Activated CD8-positive, alpha-beta T cell treated with anti-CD3 and anti-CD28 coated beads, Interleukin-2, amount 10 ng/mL, durations not matched to agents 7 days and 5 days (primary cell): ENCODE data around the gene KCNIP4. TPM values are rescaled to one million over a fixed set of nuclear protein-coding genes. Genes with fewer than 3 reads are reported as not detected.

Experiments
- ATAC-seq: fragments of 150-1000 bp; cut with Tn5 transposase; one replicate; pipeline ENCODE4 v1.10.0; 2021; ENCODE audit warnings: moderate library complexity
- CTCF ChIA-PET: fragments of 350-600 bp; sonication (Branson Sonifier 250); formaldehyde crosslinking; loops from one replicate; lab custom pipeline; 2021; ENCODE audit warnings: antibody characterized with exemption; lab: Charles Lee
- POLR2A ChIA-PET: fragments of 350-600 bp; sonication (Branson Sonifier 250); formaldehyde crosslinking; loops from one replicate; lab custom pipeline; 2021; ENCODE audit warnings: antibody characterized with exemption; lab: Charles Lee
- DNase-seq: peaks from one replicate; pipeline ENCODE4 v3.0.0-alpha.2; 2020
- H3K27ac Mint-ChIP-seq: one replicate; pipeline ENCODE4 v1.8.0; 2021; ENCODE audit warnings: mild to moderate bottlenecking, mixed read lengths
- H3K27me3 Mint-ChIP-seq: one replicate; pipeline ENCODE4 v1.8.0; 2021; ENCODE audit warnings: low read depth, mixed read lengths
- H3K36me3 Mint-ChIP-seq: one replicate; pipeline ENCODE4 v1.8.0; 2021; ENCODE audit warnings: low read depth, mixed read lengths
- H3K4me1 Mint-ChIP-seq: one replicate; pipeline ENCODE4 v1.8.0; 2021; ENCODE audit warnings: low read depth, mixed read lengths
- H3K4me3 Mint-ChIP-seq: one replicate; pipeline ENCODE4 v1.8.0; 2021; ENCODE audit warnings: mild to moderate bottlenecking, mixed read lengths
- H3K9me3 Mint-ChIP-seq: one replicate; pipeline ENCODE4 v1.8.0; 2022; ENCODE audit warnings: mixed read lengths; ENCODE audit not compliant: insufficient read depth
- total RNA-seq, 2 experiments: library from RNA; stranded (reverse); gene quantifications; one replicate each; pipeline ENCODE4 v1.2.3, GENCODE V29; 2021

KCNIP4 gene
- total RNA-seq, 2 experiments from 2014 or later: not detected

DNA sequence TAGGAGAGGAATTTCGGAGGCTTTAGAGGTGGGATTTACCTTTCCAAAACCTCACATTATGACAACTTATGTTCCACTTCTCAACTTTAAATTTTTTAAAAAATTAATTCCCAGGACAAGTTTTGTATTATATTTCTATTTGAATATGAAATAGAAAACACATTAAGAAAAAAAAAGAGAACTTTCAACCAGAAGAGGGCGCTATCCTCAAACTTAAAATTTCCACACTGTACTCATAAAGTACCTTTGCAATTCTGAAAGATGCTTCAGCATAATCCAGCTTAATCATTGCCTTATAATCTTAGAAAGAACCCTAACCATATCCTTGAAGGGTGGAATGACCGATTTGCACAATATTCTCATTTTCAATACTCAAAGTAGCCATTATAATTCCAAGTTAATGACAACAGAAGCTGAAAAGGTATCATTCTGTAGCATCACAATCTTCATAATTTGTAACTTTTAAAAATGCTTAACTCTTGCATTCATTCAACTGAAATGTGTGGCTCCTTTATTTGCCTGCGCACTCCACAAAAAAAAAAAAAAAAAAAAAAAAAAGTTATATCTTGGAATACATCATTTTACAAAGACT lies 158.0 kb downstream of the KCNIP4 start:
- peaks cover 3% of the 10 kb centered on the region for H3K4me1 Mint-ChIP-seq
- no peaks in the 10 kb centered on the region for H3K27me3 Mint-ChIP-seq
- H3K27ac Mint-ChIP-seq: no peak overlapping the region
- H3K4me3 Mint-ChIP-seq: no peak overlapping the region
- DNase-seq: no peak
- no peak for ATAC-seq
- CTCF ChIA-PET: interaction anchor here (0.7 to 5.1 kb wide), 10 partner anchors 10 to 914 kb away, joined by 3 to 91 read pairs (median 4); partner anchors contain the start of gene KCNIP4
- POLR2A ChIA-PET: interaction anchor here (0.6 kb wide), 1 partner anchor 158 kb away, joined by 3 read pairs; the partner anchor contains the start of gene KCNIP4
- H3K36me3 Mint-ChIP-seq: no peaks in the 10 kb centered on the region
- H3K9me3 Mint-ChIP-seq: no peaks in the 10 kb centered on the region

DNA sequence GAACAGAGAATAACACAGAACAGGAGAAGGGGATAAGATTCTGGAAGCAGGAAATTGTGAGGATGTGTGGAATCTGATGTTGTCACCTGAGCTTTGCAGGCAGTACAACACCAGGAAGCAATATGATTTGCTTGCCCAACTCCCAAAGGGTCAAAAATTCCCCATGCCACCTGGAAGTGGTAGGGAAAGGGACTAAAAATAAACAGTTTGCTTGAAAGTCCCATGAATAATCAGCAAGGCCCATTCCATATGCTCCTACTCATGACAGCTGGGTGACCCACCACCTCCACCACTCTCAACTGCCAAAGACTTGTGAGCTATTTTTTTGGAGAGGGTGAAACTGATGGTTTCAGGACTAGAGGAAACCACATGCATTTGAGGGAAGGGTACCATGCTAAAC lies 168.4 kb downstream of the KCNIP4 start:
- Mint-ChIP-seq H3K4me1 (no peaks in the 10 kb centered on the region), H3K27me3 (no peaks in the 10 kb centered on the region), H3K36me3 (no peaks in the 10 kb centered on the region), H3K27ac (no peak overlapping the region), H3K9me3 (no peaks in the 10 kb centered on the region), H3K4me3 (no peak overlapping the region)
- CTCF ChIA-PET: interaction anchor here (1.8 kb wide), 1 partner anchor 9 kb away, joined by 7 read pairs; no protein-coding TSS in a partner anchor
- ATAC-seq (no peak), DNase-seq (no peak)
- POLR2A ChIA-PET: no interaction called here

DNA sequence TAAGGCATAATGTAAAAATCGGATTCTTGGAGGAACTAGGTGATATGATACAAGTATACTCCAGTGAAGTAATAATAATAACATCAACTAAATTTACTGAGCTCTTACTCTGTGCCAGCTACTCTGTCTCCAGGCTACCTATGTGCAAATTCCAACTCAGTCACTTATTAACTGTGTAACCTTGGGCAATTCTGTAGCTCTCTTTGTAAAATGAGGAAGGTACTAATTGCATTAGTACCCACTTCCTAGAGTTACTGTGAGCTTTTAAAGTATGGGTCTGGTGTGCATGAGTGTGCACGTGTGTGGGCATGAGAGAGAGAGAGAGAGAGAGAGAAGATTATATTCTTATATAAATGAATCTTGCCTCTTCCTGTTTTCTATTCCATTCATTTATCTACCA lies 169.9 kb downstream of the KCNIP4 start:
- no peaks in the 10 kb centered on the region for H3K9me3 Mint-ChIP-seq
- CTCF ChIA-PET: interaction anchor here (1.7 kb wide), 1 partner anchor 611 kb away, joined by 5 read pairs; no protein-coding TSS in a partner anchor

DNA sequence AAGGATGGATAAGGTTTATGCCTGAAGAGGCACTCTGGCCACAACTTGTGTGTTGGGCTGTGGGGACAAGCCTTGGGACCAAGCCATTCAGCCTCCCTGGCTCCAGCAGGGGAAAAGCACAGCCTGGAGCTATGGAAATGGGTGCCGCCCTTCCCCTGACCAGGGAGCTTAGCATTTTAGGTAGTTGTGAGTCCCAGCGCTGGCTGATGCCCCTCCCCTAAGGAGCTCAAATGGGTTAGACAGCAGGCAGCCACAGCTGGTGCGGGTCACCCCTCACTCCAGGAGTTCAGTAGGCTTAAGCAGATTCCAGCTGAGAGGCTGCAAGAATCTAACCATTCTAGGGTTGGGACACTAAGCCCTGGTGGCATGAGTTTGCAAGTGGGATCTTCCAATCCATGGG lies 172.9 kb downstream of the KCNIP4 start:
- DNase-seq (no peak), ATAC-seq (no peak)
- ChIA-PET POLR2A (no interaction called here), CTCF (no interaction called here)
- Mint-ChIP-seq H3K36me3 (no peaks in the 10 kb centered on the region), H3K27me3 (no peaks in the 10 kb centered on the region), H3K9me3 (no peaks in the 10 kb centered on the region), H3K4me3 (no peak overlapping the region), H3K27ac (no peak overlapping the region), H3K4me1 (no peaks in the 10 kb centered on the region)

More for the DNA sequence above, 169.9 kb downstream of the KCNIP4 start:
- no peak overlapping the region for H3K4me3 Mint-ChIP-seq
- DNase-seq (no peak), ATAC-seq (no peak)
- POLR2A ChIA-PET: no interaction called here
- H3K27me3 Mint-ChIP-seq: no peaks in the 10 kb centered on the region
- H3K27ac Mint-ChIP-seq: no peak overlapping the region
- H3K36me3 Mint-ChIP-seq: no peaks in the 10 kb centered on the region
- no peaks in the 10 kb centered on the region for H3K4me1 Mint-ChIP-seq

DNA sequence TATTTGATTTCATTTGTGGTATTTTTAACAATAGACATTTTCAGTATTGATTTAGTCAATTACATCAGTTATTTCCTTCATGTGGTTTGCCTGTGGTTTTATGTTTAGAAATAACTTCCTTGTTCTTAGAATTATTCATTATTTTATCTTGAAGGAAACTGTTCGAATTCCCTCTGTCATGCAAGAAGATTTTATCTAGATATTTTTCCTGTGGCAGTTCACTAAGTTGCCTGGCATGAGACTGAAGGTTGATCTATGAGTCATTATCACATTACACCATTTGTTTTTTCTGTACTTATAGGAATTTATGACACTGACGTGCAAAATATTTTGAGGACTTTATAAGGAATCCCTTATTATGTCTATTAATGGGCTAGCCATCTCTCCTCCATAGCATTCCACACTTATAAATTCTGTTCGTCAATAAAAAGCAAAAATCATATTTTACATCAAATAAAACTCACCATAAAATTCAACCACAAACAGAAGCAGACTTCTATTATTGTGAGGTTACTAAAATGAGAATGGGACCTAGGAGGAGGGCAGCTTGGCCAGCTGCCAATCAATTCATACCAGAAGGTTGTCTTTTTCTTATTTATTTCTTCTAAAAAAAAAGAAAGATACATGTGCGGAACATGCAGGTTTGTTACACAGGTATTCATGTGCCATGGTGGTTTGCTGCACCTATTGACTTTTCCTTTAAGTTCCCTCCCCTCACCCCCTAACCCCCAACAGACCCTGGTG lies 179.0 kb downstream of the KCNIP4 start:
- no peak for DNase-seq
- Mint-ChIP-seq H3K27me3 (no peaks in the 10 kb centered on the region), H3K36me3 (no peaks in the 10 kb centered on the region), H3K4me3 (no peak overlapping the region), H3K9me3 (no peaks in the 10 kb centered on the region), H3K4me1 (peaks cover 8% of the 10 kb centered on the region), H3K27ac (no peak overlapping the region)
- POLR2A ChIA-PET: no interaction called here
- CTCF ChIA-PET: interaction anchor here (3.3 kb wide), 1 partner anchor 19 kb away, joined by 14 read pairs; no protein-coding TSS in a partner anchor
- ATAC-seq: no peak

DNA sequence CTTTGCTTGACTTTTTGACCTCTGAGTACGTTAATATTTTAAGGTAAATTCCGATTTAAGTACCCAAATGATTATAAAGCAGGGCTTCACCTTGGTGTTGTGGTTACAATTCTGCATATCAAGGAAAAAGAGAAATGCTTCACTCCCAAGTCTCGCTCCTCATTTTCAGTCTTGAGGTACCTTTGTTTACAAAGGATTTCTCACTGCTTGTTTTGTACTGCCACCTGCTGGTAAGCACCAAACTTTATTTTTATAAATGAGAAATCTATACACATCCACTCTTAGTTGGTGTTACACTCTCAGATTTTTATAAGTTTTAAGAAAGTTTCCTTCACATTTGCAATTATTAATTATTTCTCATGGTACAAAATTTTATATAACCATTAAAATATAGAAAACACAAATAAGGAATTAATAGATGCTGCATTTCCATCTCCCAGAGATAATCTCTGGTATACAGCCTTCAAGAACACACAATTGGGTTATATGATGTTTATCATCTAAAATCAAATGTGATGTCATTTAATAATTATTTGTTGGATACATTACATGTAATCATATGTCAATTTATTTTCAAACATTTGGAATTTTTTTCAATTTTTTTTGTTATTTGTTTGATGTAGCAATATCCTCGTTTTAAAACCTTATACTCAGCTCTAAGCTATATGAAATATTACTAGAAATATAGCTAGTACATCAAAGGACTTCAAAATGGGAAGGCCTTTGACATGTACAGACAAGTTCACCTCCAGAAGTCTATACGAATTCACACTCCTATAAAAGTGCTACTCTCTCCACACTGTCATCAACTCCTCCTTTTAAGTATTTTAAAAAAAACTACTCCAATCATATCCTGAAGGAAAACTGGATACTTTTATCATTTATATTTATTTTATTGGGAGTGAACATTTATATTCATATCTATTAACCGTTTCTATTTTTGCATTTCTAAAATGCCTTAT lies 179.9 kb downstream of the KCNIP4 start:
- ATAC-seq (no peak), DNase-seq (peak; percentile 35)
- Mint-ChIP-seq H3K9me3 (no peaks in the 10 kb centered on the region), H3K4me3 (no peak overlapping the region), H3K36me3 (no peaks in the 10 kb centered on the region), H3K27ac (no peak overlapping the region), H3K4me1 (peaks cover 8% of the 10 kb centered on the region), H3K27me3 (no peaks in the 10 kb centered on the region)
- CTCF ChIA-PET: interaction anchor here (1.2 to 3.3 kb wide), 4 partner anchors 20 to 261 kb away, joined by 3 to 14 read pairs (median 7); no protein-coding TSS in a partner anchor
- POLR2A ChIA-PET: no interaction called here

DNA sequence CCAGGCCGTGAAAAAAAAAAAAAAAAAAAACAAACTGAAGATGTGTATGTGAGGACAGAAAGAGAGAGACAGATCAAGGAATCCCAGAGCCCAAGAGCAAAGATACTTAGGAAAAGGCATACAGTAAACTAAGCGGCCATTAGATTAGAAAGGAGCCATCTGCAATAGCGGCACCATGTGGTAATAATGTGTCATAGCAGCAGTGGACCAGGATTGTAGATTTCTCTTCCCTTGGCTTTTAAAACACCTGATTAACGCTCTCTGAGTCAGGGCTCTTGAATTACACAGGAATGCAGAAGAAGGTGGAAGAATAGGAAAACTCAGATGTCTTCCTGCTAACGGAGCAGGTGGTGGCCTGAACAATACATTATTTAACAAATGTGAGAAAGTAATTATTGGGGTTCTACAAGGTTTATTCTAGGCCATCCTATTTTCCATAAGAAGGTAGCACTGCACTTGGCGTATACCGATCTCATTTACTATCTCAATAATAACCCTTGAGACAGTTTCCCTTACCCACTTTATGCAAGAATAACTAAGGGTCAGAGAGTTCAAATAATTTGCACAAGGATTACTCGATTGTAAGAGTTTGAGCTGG lies 182.7 kb downstream of the KCNIP4 start:
- ATAC-seq: no peak
- H3K4me1 Mint-ChIP-seq: peaks cover 8% of the 10 kb centered on the region
- no peaks in the 10 kb centered on the region for H3K27me3 Mint-ChIP-seq
- CTCF ChIA-PET: interaction anchor here (1.0 to 4.1 kb wide), 6 partner anchors 12 to 993 kb away, joined by 3 to 15 read pairs (median 6); no protein-coding TSS in a partner anchor
- no peaks in the 10 kb centered on the region for H3K36me3 Mint-ChIP-seq
- H3K27ac Mint-ChIP-seq: no peak overlapping the region
- no peak overlapping the region for H3K4me3 Mint-ChIP-seq
- no peaks in the 10 kb centered on the region for H3K9me3 Mint-ChIP-seq
- POLR2A ChIA-PET: no interaction called here
- peak; percentile 37 for DNase-seq

DNA sequence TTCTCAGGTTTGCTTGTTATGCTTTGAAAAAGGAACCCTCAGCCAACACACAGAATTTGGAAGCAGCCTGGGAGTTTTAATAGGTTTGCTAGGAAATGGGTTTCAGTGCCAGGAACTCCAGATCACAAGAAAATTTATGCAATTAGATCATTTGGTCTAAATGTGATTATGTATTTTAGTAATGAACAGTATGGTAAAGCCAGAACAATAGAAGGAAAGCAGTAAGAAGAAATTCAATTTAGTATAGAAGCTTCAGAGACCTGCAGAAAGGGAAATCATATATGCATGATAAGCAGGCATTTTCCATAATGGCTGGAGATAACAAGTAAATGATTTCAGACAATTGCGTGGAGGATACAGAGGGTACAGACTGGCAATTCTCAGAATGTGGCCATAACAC lies 184.7 kb downstream of the KCNIP4 start:
- ChIA-PET CTCF (interaction anchor here (1.3 to 4.1 kb wide), 3 partner anchors 9 to 990 kb away, joined by 3 to 15 read pairs (median 3); no protein-coding TSS in a partner anchor), POLR2A (no interaction called here)
- H3K9me3 Mint-ChIP-seq: no peaks in the 10 kb centered on the region
- no peaks in the 10 kb centered on the region for H3K36me3 Mint-ChIP-seq
- ATAC-seq (no peak), DNase-seq (no peak)
- peaks cover 2% of the 10 kb centered on the region for H3K4me1 Mint-ChIP-seq
- no peak overlapping the region for H3K27ac Mint-ChIP-seq
- no peak overlapping the region for H3K4me3 Mint-ChIP-seq
- no peaks in the 10 kb centered on the region for H3K27me3 Mint-ChIP-seq

DNA sequence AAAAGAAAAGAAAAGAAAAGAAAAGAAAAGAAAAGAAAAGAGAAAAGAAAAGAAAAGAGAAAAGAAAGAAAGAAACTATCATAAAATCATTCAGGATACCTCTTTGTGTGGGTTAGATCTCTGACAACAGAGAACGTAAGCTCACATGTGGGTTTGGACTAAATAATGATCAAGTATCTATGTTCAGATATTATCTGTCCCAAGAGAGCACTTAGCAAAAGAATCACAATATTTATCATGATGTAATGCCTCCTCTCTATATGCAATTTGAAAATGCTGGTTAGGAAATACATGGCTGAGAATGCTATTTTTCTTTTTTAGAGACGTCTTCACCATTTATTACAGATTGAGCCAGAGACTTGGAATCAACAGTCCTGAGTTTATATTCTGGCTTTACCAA lies 191.3 kb downstream of the KCNIP4 start:
- DNase-seq: no peak

DNA sequence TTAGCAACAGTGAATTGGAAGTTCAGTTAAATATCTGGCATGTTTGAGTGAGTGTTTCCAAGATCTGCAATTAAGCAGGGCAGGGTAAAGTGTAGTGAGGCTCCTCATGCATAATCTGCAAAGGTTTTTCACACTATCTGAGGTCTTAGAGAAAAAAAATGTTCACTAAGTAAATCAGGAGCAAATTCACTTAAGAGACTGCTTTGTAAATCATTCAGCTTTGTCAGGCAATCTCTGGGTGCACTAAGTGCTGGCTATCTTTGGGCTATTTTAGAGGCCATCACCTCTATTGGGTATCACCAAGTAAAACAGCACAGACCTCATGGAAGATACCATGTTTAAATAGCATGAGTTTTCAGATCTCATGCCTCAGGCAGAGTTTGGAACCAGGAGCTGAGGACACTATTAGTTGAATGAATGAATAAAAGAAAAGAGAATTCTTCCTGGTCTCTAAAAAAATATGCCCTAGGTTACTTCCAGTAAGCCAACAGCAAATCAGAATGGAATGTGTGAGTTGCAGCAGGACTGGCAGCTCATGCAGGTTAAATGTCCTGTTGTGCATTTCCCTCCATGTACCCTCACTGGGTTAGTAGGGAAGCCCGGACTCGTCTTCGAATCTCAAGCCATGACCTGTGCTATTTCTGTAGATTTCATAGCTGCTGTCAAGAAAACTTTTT lies 195.3 kb downstream of the KCNIP4 start:
- ChIA-PET POLR2A (no interaction called here), CTCF (interaction anchor here (0.9 to 1.4 kb wide), 2 partner anchors 12 to 14 kb away, joined by 3 to 4 read pairs; no protein-coding TSS in a partner anchor)
- Mint-ChIP-seq H3K27ac (no peak overlapping the region), H3K4me1 (no peaks in the 10 kb centered on the region), H3K27me3 (no peaks in the 10 kb centered on the region), H3K4me3 (no peak overlapping the region), H3K36me3 (no peaks in the 10 kb centered on the region), H3K9me3 (no peaks in the 10 kb centered on the region)
- ATAC-seq: no peak
- DNase-seq: no peak

More for the DNA sequence above, 191.3 kb downstream of the KCNIP4 start:
- no peak overlapping the region for H3K27ac Mint-ChIP-seq
- H3K36me3 Mint-ChIP-seq: no peaks in the 10 kb centered on the region
- H3K27me3 Mint-ChIP-seq: no peaks in the 10 kb centered on the region
- no peak for ATAC-seq
- no peak overlapping the region for H3K4me3 Mint-ChIP-seq
- CTCF ChIA-PET: no interaction called here
- POLR2A ChIA-PET: no interaction called here
- no peaks in the 10 kb centered on the region for H3K9me3 Mint-ChIP-seq
- no peaks in the 10 kb centered on the region for H3K4me1 Mint-ChIP-seq
